Activated CD8-positive, alpha-beta memory T cell treated with anti-CD3 and anti-CD28 coated beads, Interleukin-2, amount 50 U/mL, for 24 hours (primary cell): Measurements from ENCODE around the gene TFAP2E.

Source experiments
- DNase-seq: peaks from one replicate; pipeline ENCODE4 v3.0.0-alpha.2; 2020; ENCODE audit errors: extremely low read depth

The TFAP2E gene

GRCh38 chr1:35557118-35557610, 15.9 kb upstream of the TFAP2E start, which contains the start of gene KIAA0319L:
KIAA0319L (minus strand) TSS chr1:35557403; CDS start chr1:35554491, 2,912 bp downstream.
- DNase-seq = no peak

DNA sequence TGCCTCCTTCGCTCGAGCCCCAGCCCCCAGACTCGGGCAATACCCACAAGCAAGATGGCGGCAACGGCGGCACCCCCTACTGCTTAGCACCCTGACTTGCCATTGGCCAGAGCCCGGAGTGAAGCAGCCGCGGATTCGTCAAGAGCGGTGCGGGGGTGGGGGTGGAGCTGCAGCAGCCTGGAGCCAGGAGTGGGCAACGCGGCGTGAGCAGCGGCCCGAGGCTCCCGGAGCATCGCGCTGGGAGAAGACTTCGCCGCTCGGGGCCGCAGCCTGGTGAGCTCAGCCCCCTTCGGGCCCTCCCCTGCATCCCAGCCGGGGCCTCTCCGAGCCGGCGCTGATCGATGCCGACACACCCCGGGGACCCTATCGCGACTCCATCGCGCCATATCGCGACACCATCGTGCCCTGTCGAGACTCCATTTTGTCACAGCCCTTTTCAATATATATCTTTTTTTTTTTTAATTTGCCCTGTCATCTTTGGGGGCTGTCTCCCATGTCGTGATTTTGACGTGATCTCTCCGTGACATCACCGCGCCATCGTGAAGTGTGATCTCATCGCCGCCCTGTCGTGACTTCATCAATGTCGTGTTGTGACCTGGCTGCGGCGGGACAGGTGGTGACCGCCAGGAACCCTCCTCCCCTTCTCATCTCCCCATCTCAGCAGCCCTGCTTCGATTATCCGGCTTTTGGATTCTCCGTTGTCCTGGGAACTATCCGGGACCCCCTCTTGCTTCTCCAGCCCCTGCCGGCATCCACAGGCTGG, 15.3 kb upstream of the TFAP2E start, which contains the start of gene NCDN:
TSS of gene NCDN (plus strand) at position 189 of the 763 bp plus-strand sequence. CDS start at position 581, 392 bp downstream.
- DNase-seq = peak; percentile 94

DNA sequence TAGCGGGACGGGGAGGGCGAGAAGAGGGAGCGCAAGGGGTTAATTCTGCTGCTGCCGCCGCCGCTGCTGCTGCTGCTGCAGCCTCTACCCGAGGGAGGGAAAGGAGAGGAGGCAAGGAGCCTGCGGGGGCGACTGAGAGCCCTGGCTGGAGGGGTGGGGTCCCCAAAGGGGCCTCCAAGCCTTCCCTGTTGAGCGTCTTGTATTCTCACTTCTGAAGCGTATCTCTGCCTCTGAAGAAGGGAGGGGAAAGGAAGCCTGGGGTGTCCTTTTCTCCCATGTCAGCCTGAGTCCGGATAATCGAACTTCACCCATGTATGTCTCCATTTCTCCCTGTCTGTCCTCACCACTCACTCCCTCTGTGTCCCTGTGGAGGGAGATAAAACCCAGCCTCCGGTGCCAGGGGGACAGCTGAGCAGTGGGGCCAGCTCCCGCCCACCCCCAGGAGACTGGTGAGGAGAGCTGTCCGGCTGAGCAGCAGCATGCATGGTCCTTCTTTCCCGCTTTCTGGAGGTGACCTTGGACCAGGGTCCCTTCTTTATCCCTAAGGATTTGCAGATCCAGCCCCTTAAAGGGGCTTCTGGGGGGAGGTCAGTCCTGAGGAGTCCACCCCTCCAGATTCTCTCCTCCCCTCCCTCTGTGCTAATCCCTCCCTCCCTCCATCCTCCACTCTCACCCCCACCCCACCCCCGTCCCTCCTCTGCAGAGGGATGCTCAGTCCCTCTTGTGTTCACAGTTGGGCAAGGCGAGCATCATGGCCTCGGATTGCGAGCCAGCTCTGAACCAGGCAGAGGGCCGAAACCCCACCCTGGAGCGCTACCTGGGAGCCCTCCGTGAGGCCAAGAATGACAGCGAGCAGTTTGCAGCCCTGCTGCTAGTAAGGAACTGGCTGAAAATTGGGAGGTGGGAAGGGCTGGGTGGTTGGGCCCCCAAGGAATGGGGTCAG, 14.5 kb upstream of the TFAP2E start:
- no peak for DNase-seq

- DNase-seq = no peak
These were observed 13.7 kb upstream of the TFAP2E start for GRCh38 chr1:35559317-35559944.

DNA sequence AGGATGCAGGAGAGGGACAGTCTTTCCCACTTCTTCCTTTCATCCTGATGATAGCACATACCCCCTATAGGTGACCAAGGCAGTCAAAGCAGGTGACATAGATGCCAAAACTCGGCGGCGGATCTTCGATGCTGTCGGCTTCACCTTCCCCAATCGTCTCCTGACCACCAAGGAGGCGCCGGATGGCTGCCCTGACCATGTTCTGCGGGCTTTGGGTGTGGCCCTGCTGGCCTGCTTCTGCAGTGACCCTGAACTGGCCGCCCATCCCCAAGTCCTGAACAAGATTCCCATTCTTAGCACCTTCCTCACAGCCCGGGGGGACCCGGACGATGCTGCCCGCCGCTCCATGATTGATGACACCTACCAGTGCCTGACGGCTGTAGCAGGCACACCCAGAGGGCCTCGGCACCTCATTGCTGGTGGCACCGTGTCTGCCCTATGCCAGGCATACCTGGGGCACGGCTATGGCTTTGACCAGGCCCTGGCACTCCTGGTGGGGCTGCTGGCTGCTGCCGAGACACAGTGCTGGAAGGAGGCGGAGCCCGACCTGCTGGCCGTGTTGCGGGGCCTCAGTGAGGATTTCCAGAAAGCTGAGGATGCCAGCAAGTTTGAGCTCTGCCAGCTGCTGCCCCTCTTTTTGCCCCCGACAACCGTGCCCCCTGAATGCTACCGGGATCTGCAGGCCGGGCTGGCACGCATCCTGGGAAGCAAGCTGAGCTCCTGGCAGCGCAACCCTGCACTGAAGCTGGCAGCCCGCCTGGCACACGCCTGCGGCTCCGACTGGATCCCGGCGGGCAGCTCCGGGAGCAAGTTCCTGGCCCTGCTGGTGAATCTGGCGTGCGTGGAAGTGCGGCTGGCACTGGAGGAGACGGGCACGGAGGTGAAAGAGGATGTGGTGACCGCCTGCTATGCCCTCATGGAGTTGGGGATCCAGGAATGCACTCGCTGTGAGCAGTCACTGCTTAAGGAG, 12.6 kb upstream of the TFAP2E start:
- DNase-seq = no peak

DNA sequence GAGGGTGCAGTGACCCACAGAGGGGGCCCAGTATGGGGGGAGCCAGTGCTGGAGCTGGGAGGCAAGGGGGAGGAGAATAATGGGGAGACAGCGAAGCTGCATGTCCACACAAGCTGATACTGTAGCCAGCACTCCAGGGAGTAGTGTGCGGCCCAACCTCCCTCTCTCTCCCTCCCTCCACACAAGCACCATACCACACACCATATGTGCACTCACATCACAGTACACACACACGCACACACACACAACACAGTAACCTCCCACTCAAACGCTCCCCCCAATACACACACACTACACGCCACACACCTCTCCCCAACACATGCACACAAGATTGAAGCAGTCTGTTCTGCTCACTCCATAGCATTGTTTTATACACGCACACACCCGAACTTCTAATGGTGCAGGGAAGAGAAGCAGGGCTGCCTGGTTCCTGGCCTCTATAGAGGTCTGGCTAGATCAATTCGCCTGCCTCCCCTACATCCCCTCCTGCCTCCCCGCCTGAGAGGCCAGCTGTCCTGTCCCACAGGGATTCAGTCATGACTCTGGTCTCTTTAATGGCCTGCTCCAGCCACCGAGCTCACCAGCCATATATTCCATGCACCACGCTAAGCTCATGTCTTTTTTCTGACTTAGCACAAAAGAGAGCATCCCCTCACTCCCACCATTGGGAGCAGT, 11.7 kb upstream of the TFAP2E start:
- DNase-seq = no peak

GRCh38 chr1:35561972-35562680, 11.0 kb upstream of the TFAP2E start:
- DNase-seq = no peak

- no peak for DNase-seq
These were observed 9.9 kb upstream of the TFAP2E start for GRCh38 chr1:35563166-35563565.

GRCh38 chr1:35564037-35564883, 8.9 kb upstream of the TFAP2E start:
- peak; percentile 63 for DNase-seq

GRCh38 chr1:35564884-35565741, 8.0 kb upstream of the TFAP2E start:
- no peak for DNase-seq

DNA sequence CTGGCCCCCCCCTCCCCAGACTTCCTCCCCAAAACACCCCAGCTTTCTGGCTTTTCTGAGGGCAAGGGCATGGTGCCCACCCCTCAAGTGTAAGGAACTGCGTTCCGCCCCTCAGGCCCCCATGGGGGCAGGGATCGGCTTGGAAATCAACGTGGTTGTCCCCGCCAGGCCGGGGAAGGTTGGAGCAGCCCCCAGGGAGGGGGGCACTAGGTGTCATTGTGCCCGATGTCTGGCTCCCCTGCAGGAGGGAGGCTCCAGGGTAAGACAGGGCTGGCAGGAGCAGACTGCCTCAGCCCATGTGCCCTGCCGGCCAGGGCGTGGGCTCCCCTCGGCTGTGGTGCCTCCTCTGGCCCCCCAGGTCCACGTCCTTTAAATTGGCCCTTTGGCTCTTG, 7.4 kb upstream of the TFAP2E start:
- DNase-seq = no peak

- no peak for DNase-seq
These were observed 5.1 kb upstream of the TFAP2E start for GRCh38 chr1:35567947-35568558.

DNA sequence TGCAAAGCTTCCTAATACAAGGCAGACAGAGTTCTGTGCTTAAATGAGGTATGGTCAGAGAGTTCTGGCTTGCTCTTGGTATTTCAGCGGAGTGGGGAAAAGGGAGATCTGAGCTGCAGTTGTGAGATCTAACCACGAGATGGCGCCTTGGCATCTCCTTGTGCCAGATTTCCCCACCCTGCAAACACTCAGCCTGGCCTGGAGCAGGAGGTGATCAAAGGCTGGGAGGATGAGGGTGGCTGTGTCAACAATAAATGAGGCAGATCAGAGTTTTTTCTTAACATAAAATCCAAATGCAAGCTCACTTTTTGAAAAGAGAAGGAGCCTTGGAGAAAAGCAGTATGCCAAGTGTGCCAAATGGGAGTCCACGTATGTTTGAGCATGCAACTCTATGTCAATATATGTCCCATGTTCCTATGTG, 4.1 kb upstream of the TFAP2E start:
- peak; percentile 32 for DNase-seq

DNA sequence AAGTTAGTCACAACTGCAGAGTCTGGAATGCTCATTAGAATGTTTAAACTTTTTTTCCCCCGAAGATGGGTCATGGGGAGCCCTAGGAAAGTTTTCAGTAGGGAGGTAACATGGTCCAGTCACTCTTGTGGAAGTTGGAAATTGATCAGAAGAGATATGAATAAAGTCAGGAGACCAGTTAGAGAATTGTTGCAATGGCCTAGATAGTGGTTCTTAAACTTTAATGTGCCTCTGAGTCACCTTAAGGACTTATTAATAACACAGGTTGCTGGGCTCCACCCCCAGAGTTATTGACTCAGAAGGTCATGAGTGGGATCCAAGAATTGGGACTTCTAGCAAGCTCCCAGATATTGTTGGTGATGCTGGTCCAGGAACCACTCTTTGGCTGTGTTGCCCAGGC, 3.2 kb upstream of the TFAP2E start:
- no peak for DNase-seq

- no peak for DNase-seq
These were observed 2.5 kb upstream of the TFAP2E start for GRCh38 chr1:35570589-35571137.

- no peak for DNase-seq
These were observed 1.9 kb upstream of the TFAP2E start for GRCh38 chr1:35571263-35571662.

DNA sequence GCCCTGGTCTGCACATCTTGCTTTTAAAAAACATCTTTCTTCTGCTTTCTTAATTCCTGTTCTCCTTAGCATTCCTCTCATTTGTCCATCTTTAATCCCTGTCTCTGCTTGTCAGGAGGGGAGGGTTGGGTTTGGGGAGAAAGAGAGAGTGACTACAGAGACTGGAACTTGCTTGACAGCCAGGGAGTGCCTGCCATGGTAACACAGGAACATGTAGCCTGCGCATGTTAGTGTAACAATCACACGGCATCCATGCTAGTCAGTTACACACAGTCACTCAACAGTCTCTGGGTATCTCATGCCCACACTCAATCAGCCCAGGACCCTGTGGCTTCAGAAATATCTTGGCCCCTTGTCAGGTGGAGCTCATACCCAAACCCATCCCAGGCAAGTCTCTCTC, 818 bp upstream of the TFAP2E start:
- DNase-seq = no peak
